Gastroesophageal sphincter (tissue), 3 donors: ENCODE data around the gene MS4A13.

ENCODE experiments used
- POLR2A ChIP-seq, 2 donors: fragments of 450-650 bp; IDR thresholded peaks; one replicate each; pipeline ENCODE4 v1.6.1; 2017; ENCODE audit warnings: antibody characterized with exemption in 2 of 2, mild to moderate bottlenecking in 2 of 2, moderate library complexity in 1 of 2
- TF ChIP-seq, protein P1 (sequence below), 4 experiments: fragments of 200-600 bp in 2 of 4; fragments of 450-650 bp in 2 of 4; sonication (generic) in 1 of 4; IDR thresholded peaks; one replicate each; pipeline ENCODE4 v1.5.1; 2017 to 2019; ENCODE audit warnings: antibody characterized with exemption in 4 of 4, mild to moderate bottlenecking in 2 of 4, moderate library complexity in 2 of 4

DNA sequence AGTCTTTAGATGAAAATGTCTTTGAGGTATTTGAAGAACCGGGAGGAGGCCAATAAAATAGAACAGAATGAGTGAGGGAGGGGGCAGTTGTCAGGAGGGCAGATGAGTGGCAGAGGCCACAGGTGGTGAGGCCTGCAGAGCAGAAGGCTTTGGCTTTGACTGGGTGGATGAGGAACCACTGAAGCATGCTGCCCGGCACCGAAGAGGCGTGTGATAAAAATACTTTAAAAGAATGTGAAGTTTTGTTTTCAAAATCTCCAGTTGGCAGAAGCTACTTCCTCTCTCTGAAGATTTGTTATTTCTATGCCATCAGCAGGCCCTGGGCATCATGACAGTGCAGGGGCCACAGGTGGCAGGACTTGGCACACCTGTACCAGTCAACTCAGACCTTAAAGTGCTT, 16.3 kb upstream of the MS4A13 start:
- no peak for TF ChIP-seq POLR2A (IDR thresholded peaks at IDR 0.05)
- TF ChIP-seq, protein P1, sequence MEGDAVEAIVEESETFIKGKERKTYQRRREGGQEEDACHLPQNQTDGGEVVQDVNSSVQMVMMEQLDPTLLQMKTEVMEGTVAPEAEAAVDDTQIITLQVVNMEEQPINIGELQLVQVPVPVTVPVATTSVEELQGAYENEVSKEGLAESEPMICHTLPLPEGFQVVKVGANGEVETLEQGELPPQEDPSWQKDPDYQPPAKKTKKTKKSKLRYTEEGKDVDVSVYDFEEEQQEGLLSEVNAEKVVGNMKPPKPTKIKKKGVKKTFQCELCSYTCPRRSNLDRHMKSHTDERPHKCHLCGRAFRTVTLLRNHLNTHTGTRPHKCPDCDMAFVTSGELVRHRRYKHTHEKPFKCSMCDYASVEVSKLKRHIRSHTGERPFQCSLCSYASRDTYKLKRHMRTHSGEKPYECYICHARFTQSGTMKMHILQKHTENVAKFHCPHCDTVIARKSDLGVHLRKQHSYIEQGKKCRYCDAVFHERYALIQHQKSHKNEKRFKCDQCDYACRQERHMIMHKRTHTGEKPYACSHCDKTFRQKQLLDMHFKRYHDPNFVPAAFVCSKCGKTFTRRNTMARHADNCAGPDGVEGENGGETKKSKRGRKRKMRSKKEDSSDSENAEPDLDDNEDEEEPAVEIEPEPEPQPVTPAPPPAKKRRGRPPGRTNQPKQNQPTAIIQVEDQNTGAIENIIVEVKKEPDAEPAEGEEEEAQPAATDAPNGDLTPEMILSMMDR (IDR thresholded peaks at IDR 0.05), result no peak
